GM20431 (cell line): Measurements from ENCODE around the gene CMIP.

Source experiments
- in situ Hi-C: fragments of 300-500 bp; cut with MseI, MboI; formaldehyde crosslinking; loops from one replicate; pipeline ENCODE4 v1.15.0; 2020; ENCODE audit warnings: low sequenced_read_pairs; ENCODE audit not compliant: unreplicated experiment

Gene CMIP

DNA sequence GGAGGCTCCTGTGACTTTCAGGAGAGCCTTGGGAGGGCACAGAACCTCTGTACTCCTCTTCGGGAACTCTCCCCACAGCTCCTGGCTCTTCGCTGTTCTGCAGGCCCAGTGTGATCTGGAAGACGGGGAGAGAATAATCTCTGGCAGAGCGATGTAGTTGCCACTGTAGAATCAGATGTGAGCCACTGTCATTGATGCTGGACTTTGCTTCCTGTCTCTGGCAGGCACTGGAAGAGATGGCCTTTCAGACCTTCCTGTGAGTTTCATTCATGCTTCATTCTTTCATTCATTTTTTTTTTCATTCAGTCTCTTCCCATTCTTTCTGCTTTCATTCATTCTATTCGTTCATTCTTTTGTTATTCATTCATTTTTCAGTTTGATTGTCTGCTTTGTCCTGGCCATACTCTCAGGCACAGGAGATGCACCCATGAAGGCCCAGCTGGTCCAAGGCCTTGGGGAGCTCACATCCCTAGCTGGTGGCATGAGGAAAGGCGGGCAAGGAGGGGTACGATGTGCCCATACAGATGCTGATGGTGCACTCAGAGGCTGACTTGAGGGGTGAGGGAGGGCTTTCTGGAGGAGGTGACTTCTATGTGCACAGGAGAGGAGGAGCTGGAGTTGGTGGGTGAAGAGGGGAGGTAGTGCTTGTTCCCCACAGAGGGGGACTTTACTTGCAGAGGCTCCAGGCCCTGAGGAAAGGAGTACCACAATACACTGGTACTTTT, 44.2 kb downstream of the CMIP start:
- in situ Hi-C loops, result no loop called here

DNA sequence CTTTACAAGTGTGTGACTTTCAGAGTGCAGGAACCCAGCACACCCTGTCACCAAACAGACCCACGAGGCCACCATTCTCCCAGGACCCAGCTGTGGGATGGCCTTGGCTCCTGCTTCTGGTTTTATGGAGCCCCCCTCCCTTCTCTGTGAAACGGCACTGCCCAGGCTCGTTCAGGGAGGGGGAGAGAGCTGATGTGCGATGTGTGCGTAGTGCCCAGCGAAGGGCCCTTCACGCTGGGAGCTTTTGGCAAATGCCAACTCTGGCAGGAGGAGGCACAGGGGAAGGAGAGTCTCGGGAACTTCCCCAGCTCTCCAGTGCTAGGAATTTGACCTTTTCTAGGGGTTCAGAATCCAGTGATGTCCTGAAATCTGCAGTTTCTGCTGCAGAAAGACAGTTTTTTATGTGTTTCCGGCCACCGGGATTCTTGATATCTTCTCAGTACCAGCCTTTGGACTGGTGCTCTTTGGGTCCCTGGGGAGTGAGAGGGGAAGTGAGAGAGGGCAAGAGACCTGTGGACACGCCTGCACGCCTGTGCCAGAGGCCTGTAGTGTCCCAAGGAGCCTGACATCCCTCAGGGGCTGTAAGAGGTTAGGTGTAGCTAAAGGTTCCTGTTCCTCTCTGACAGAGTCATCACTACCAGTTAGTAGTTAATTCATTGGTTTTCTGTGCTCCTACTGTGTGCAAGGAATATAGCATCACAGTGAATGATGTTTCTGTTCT, 45.1 kb downstream of the CMIP start:
- in situ Hi-C loops, result no loop called here

DNA sequence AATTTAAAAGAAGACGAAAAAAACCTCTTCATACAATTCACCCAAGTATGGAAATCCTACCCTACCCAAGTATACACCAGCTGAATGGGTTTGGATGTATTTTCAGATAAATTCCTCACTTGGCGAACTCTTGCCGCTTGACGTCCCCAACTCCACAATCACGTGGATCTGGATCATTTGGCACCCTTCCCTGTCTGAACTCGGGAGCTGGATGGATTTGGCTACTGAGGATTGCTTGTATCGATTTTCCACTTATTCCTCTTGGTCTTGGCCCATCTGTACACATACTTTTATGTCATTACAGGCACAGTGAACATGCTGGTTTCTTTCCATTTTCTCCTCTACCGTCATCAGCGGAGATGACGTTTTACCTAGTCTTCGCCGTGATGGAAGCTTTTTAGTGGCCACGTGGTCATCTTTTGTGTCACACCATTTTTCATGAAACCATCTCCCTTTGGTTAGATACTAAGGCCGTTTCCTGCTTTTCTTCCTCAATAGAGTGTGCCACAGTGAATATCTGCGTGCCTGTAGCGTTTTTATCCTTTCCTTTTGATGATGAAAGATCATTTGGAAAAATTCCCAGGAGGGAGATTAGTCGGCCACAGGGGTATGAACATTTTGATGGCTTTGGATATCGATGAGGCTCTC, 47.1 kb downstream of the CMIP start:
- in situ Hi-C loops, result no loop called here

DNA sequence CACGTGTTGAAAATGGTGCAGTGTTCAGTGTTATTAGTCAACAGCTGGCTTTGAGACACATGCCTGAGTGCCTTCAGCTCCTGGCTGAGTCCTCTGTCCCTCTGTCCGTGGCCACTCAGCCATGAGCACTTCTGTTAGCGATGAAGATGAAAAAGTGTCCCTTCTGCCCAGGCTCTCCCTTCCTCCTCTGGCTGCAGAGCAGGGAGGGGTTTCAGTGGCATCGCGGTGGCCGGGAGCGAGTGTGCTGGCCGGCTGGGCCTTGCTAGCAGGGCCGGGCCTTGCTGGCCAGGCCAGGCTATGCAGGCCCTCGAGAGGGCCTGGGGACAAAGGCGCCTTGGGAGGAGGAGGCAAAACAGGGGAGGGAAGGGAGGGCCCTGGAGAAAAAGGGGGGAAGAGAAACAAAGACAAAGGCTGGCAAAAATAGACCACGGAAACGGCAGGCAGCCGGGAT, 47.7 kb downstream of the CMIP start:
- in situ Hi-C loops, result no loop called here

DNA sequence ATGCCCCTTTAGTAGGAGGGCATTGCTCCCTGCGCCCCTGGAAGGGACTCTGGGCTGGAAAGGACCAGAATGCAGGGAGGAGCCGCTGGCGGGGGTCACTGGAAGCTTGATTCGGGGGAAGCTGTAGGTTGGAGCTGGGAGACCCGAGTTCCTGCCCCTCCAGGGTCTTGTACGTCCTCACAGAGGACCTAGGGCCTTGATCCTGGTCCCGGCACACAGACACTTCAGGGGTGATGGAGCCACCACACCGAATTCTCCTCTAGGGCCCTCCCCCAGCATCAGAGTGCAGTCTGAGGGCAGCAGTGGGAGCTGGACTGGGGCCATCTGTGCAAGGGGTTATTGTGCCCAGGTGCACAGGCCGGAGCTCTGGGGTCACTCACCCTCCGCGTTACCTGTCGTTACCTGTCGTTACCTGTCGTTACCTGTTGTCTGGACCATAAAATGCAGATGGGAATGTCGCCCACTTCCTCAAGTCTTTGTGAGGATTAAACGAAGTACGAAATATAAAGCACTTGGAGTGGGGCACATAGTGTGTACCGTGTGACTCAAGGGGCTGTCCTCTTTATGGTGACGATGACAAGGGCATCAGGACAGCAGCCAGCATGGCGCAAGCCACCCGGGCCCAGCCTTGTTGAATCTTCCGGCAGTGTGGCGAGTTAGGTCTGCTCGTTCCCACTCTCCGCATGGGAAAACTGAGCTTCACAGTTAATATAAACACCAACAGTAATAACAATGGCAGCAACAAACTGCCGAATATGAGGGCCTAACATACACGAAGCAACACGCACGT, 48.6 kb downstream of the CMIP start:
- in situ Hi-C loops, result no loop called here

DNA sequence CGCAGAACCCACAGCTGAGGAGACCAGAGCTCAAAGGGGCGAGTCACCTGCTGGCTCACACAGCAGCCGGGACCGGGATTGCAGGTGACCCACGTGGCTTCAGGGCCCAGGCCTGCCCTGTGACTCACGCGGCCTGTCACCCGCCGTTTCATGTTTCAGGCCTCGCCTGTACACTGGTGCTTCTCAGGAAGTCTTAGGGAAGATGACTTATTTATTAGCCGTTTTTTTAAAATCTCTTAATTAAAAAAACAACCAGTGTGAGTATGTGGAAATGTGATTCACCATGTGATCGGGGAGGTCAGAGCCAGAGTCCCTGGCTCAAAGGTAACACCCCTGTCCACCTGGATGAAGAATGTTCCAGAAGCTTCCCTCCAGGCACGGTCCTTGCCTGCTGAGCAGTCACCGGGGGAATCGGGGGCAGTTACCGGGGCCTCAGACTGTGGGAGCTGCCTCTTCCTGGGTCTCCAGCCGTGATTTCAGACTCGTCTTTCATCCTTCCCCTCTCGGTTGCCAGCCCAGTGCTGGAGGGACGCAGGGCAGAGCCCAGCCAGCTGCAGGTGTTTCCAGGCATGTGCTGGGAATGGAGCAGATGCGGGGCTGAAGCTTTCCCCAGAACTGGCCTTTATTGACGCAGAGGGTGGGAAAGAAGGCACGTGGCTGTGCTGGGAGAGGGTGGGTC, 49.3 kb downstream of the CMIP start:
- in situ Hi-C loops, result no loop called here

DNA sequence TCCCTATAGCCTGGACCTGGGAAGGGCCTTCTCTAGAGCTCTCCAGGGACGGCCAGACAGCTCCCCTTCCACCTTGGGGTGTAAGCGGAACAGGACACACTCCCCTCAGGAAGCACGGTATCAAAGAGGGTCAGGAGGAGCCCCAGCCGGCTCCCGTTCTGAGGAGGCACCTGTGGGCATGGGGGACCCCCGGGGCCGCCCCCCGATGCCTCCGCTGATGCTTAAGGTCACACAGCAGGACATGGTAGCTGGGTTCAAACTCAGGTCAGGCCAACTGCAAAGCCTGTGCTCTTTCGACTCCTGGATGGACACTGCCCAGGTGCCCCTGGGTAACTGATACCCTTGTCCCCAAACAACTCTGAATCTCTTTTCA, 49.8 kb downstream of the CMIP start:
- in situ Hi-C loops, result no loop called here

DNA sequence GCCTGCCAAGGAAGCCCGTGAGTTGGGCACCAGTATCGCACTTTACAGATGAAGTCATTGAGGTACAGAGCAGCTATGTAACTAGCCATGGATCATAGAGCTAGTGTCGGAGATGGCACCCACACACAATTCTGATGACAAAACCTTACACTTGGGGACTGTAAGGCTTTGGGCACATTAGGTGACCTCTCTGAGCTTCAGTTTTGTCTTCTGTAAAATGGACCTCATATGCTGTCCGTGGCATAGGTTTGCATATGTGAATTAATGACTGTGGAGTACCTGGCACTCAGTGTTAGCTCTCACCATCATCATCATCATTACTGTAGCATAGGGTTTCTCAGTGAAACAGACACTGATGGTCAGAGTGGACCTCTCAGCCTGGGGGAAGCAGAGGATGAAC, 50.3 kb downstream of the CMIP start:
- in situ Hi-C loops, result no loop called here

DNA sequence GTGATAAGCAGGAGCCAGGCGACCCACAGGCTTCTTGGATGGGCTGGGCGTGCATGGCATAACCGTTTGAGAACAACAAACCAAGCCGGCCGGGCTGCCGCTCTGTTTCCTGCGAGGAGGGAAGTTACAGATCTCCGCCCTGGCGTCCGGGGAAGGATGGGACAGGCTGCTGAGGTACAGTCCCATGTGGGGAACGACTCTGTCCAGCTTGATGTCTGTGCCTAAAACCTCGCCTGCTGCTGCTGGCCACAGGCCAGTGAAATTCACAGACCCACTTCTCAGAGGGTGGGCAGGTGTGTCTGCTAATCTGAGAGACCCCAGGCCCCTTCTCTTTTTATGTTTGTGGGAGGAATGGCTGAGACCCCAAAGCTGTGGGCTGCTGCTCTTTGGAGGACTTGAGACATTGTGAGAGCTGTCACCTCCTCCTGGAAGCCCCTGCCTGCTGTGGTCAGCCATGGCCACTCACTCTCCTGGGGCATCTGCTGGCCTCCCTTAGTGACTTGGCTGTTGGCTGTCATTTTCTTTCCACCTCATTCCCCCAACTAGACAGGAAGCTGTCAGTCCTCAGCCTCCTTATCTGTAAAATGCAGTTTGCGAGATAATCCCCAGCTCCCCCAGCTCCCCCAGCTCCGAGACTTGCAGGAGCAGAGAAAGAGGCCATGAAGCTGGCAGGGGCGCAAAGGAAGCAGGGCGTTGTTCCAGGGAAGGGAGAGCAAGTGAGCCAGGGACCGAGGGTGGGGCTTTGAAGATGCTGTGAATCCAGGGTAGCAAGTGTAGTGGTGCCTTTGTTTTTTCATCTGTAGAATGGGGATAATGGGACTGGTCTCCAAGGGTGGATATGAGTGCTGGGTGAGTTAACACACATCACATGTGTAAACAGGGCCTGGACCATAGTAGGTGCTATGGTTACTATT, 51.0 kb downstream of the CMIP start:
- in situ Hi-C loops, result no loop called here

DNA sequence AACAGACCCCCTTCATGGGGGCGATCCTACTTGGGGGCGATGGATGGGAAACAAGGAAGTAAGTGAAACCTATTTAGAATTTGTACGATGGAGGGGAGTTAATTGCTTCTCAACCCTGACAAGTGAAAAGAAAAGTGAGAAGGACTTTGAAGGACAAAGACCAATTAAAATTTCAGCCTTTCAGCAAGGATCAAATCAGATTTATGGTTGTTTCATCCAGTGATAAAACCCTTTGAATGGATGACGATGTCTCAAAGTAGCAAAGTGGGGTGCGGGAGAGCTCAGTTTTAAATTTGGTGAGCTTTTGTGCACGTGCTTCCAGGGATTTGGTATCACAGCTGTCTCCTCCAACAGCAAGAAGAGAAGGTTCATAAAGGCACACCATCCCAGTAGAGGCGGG, 51.7 kb downstream of the CMIP start:
- in situ Hi-C loops, result no loop called here

DNA sequence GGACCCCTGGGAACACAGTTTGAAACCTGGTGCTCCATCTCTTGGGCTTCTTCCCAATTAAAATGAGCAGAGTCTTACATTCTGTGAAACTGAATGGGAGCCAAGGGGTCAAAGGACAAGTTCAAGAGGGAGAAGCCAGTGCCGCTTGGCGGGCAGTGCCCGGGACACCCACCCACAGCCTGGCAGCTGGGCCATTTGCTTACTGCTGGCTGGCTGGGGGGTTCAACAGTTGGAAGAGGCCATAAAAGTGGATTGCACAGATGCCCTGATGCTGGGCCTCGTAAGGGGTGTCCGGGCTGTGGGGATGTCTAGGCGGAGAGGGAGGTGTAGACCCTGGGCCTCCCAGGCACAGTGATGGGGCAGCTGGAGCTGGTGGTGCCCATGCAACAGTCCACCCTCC, 52.1 kb downstream of the CMIP start:
- in situ Hi-C loops, result no loop called here

DNA sequence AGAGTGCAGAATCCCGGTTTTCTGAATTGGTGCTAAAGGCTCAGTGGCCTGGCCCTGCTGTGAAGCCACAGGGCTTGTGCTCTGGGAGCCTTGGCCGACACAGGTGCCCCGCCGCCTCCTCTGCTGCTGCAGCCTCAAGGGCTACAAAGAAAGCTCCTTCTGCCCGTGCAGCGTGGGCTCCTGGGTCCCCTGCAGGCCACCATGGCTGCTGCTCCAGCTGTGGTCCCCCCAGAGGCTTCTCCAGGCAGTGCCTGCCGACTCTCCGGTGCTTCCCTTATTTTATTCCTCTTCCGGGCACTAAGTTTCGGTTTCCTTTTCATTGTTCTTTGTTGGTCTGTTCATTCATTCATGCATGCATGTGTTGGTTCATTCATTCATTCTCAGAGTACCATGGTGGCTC, 53.1 kb downstream of the CMIP start:
- in situ Hi-C loops, result no loop called here

DNA sequence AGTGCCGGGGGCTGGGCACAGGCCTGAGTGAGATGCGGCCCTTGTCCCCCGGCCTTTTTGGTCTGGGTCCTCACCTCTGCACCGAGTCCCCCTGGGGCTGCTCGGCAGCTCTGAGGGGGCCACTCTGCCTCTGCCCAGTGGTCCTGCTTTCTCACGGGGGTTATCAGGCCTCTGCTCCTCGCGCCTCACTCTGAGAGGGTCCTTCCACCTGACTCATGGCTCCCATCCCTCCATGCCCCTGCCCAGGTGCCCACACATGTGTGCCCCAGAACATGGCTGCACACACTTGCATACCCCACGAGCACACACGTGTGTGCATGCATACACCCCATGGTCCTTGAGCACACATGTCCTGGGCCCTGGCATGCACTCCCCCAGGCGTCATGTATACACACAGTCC, 53.7 kb downstream of the CMIP start:
- in situ Hi-C loops, result no loop called here

DNA sequence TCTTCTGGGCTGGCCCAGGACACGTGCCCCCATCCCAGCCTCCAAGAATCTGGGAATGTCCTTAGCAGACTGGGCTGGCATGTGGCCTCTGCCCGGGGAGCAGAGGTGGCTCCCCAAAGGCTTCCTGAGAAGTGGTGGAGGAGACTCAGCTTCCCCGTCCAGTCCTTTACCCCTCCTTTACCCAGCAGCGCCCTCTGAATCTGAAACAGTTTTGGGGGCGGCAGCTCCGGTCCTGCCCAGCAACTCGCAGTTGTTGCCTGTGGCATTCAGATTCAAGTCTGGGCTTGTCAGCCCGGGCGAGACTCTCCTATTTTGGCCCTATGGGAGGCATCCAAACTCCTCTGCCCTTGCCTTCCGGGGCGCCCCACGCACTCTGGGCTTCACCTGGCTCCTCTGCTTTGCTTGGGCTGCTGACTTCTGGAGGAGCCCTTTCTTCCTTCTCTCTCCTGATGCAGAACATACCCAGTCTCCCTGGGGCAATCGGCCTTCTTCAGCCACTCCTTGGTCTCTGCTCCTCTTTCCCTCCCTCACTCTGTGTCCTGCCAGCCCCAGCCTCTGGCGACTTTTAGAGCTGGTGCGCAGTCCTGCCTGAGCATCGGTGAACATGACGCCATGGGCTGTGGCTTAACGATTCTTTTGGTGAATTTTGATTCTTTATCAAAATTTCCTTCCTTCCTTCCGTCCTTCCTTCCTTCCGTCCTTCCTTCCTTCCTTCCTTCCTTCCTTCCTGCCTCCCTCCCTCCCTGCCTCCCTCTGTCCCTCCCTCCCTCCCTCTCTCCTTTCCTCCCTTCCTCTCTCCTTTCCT, 55.2 kb downstream of the CMIP start:
- in situ Hi-C loops, result no loop called here

DNA sequence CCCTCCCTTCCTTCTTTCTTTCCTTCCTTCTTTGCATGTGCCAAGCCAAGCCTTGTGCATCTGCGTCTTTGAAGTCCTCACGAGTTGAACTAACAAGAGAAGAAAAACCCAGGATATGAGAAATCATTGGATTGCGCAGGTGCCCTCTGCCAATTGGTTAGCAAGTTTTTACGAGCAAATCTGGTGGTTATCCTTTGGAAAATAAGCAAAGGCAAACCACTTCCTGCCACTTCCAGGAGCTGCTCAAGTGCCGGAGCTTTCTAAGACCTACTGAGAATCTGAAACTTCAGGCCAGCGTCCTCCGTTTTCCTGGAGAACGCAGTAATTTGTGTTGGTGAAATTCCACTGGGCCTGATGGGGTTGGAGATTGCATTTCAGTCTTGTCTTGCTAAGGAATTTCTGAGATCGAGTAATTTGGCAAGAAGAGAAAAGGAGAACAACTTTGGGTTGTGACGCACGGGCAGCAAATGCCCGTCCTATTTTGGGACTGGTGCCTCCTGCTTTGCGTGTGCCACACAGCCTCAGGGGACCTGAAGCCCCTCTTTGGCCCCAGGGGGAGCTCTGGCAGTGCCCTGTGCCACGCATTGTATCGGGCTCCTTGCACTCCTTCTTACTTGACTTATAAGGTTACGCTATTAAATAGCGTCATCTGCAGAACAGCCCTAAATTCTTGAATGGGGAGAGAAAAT, 56.4 kb downstream of the CMIP start:
- in situ Hi-C loops, result no loop called here

DNA sequence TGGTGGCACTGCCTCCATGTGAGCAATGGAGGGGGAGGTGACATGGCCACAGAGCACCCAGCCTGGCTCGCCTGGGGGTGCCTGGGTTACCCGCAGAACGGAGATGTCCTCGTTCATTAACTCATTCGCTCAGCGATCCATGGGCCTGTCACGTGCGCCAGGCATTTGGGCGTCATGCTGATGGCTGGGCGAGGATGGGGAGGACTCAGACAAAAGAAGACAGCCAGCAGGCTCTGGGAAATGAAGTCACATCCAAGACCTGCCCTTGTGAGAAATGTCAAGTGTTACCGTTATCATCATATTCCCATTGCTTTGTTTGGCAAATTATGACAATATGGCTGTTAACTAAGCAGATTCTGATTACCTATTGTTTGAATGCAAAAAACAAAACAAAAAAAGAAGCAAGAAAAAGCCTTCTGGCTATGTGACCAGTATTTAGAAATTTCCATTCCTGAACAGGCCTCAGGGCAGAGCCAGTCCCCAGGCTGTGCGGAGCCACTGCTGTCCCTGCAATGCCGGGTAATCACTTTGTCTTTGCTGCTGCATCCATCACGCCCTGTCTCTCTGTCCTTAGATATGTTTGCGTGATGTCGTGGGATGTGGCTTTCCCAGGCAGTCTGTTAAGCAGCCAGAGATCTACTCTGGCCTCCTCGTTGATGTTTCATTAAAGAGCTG, 57.9 kb downstream of the CMIP start:
- in situ Hi-C loops, result no loop called here

DNA sequence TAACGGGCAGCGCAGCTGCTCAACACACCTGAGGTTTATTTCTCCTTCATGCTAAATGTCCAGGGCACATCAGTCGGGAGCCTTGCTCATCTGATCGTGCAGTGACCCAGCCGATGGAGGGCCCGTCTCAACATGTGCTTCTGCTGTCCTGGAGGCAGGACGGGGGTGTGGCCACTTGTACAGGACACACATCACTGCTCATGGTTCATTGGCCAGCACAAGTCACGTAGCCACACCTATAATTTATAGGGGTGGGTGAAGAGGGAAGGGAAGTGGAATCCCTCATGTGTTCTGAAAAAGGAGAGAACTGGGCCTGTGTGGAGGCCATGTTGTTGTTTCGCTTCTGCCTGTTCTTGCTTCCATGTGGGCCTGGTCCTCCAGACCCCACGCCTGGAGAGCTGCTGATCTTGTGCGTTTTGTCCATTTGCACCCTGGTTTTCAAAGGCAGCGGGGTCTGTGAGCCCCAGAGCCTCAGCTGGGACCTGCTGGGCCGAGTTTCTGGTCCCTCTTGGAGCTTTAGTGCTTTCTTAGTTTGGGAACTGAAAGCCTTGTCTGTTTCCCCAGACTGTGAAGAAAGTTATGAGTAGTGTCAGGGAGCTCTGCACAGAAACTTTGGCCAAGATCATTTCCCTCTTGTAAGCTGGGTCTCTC, 60.5 kb downstream of the CMIP start:
- in situ Hi-C loops, result no loop called here
